ENCODE measurements around the gene NUDT3.

Gene NUDT3

DNA sequence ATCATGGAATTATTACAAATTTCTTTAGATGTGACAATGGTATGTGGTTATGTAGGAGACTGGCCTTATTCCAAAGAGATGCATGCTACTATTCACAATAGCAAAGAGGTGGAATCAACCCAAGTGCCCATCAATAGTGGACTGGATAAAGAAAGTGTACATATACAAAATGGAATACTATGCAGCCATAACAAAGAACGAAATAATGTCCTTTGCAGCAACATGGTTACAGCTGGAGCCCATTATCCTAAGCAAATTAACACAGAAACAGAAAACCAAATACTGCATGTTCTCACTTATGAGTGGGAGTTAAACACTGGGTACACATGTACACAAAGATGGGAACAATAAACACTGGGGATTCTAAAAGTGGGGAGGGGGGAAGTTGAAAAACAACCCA lies 69.7 kb downstream of the NUDT3 start:
- Mint-ChIP-seq H3K4me3 (no peak overlapping the region), H3K27me3 (no peaks in the 10 kb centered on the region), H3K36me3 (peaks cover 12% of the 10 kb centered on the region), H3K4me1 (peaks cover 14% of the 10 kb centered on the region), H3K9me3 (no peaks in the 10 kb centered on the region), H3K27ac (no peak overlapping the region)
- DNase-seq (ENCODE audit: low spot score in 2 of 2) (no peak), ATAC-seq (ENCODE audit: low read depth) (no peak)

DNA sequence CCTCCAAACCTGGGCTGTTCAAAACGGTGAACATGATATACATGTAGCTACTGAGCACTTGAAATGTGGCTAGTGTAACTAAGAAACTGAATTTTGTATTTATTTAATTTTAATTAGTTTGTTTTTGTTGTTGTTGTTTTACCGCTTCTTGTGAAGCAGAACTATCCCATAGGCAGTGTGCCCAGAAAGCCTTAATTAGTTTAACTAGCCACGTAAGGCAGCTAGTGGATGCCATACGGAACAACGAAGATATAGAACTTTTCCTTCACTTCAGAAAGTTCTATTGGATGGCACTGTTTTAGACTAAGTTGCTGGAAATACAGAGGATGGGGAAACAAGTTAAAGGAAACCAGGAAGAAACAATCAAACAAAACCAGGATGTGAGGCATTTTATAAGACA lies 70.6 kb downstream of the NUDT3 start:
- Mint-ChIP-seq H3K27ac (no peak overlapping the region), H3K4me3 (no peak overlapping the region), H3K27me3 (no peaks in the 10 kb centered on the region), H3K9me3 (no peaks in the 10 kb centered on the region), H3K4me1 (peaks cover 19% of the 10 kb centered on the region), H3K36me3 (peaks cover 9% of the 10 kb centered on the region)
- DNase-seq (ENCODE audit: low spot score in 2 of 2) (no peak), ATAC-seq (ENCODE audit: low read depth) (no peak)

DNA sequence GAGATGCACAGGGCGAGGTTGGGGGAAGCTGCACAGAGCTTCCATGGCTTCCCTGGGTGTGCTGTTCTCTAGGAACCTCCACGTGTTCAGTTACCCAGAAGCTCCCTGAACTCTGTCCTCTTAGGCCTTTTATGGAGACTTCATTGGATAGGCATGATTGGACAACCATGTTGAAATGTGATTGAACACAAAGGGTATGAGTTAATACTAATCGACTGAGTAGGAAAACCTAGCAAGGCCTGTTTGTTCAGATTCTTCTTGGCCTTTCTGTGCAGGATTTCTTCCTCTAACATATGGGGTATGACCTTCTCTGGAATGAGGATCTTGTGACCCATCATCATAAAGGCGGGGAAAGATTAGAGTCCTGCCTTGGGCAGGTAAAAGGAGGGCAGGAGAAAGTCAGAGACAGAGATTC lies 73.0 kb downstream of the NUDT3 start:
- no peak for ATAC-seq (ENCODE audit: low read depth)
- H3K4me3 Mint-ChIP-seq = no peak overlapping the region

DNA sequence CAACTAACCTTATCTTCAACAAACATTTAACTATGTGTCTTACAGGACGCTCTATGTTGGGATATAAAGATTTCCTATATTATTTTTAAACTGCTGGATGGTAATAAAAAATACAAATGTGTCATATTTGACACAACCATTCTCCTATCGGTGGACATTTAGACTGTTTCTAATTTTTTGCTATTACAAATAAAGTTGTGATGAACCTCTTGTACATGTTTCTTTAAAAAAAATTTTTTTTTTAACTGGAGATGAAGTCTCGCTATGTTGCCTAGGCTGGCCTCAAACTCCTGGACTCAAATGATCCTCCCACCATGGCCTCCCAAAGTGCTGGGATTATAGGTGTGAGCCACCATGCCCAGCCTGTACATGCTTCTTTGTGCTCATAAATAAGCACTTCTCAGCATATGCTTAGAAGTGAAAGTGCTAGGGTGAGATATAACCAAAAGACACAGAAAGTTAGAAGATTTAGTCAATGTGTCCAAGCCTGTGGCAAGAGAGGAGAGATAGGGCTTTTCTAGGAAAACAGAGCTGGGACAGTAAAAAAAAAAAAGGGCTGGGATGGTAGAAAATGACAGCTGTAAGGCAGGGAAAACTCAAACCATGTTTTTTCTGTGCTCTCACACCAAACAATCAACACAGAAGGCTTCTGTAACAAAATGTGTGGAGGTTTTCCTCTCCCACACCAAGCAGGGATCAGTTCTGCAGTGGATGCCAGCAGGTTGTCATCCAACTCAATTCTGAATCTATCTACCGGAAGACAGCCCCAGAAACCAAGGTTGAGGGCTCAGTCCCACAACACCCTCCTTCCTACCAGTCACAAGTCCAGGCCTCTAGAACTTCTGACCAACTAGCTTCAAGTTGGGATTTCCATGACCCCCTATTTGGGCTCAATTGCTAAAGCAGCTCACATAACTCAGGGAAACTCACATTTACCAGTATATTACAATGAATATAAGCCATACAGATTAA lies 73.7 kb downstream of the NUDT3 start:
- H3K4me1 Mint-ChIP-seq = peaks cover 33% of the 10 kb centered on the region
- peak overlapping the region; percentile 55 for H3K27ac Mint-ChIP-seq
- H3K36me3 Mint-ChIP-seq = peaks cover 7% of the 10 kb centered on the region
- no peak for DNase-seq (ENCODE audit: low spot score in 2 of 2)
- ATAC-seq (ENCODE audit: low read depth) = no peak
- no peaks in the 10 kb centered on the region for H3K27me3 Mint-ChIP-seq
- no peaks in the 10 kb centered on the region for H3K9me3 Mint-ChIP-seq
- H3K4me3 Mint-ChIP-seq = no peak overlapping the region

More for the DNA sequence above, 73.0 kb downstream of the NUDT3 start:
- Mint-ChIP-seq H3K4me1 (peaks cover 33% of the 10 kb centered on the region), H3K27ac (peak overlapping the region; percentile 55), H3K9me3 (no peaks in the 10 kb centered on the region), H3K27me3 (no peaks in the 10 kb centered on the region), H3K36me3 (peaks cover 7% of the 10 kb centered on the region)
- DNase-seq (ENCODE audit: low spot score in 2 of 2) = no peak

DNA sequence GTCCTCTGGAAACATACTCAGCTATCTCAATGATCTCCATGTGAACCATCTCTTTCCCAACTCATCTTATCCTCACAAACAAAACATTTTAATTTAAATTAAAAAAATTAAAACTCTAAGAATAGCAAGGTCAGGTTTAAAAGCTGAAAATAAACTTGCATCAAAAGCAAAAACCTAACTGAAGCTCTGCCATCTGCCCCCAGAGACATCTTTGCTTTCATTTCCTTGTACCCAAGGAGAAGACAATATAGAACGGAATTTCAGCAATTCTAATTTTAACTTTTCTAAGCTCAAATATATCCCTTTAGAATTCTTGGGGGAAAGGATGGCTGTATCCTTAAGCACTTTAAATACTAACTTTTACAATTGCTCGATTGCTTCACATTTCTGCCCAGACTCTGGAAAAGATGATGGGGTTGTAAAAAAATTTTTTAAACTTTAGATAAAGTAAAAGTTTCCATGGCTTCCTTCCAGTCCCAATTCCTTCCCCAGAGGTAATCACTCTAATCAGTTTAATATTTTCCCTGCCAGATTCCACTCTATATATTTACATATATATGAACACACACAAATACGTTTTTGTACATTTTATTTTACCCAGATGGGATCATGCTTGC lies 74.5 kb downstream of the NUDT3 start:
- H3K36me3 Mint-ChIP-seq = peaks cover 7% of the 10 kb centered on the region
- no peak overlapping the region for H3K4me3 Mint-ChIP-seq
- H3K4me1 Mint-ChIP-seq = peaks cover 35% of the 10 kb centered on the region
- no peaks in the 10 kb centered on the region for H3K27me3 Mint-ChIP-seq
- H3K27ac Mint-ChIP-seq = peak overlapping the region; percentile 86
- no peak for DNase-seq (ENCODE audit: low spot score in 2 of 2)
- no peak for ATAC-seq (ENCODE audit: low read depth)
- no peaks in the 10 kb centered on the region for H3K9me3 Mint-ChIP-seq

DNA sequence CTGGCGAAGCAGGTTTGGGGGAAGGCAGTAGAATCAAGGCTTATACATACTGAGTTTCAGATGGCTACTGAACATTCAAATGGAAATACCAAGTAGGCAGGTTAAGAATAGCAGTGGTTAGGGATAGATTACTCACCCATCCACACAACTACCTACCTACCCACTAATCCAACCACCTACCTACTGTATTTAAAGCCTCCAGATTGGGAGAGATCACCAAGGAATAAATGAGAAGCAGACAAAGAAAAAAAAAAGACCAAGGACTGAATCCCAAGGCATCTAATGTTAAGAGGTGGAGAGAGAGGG lies 75.3 kb downstream of the NUDT3 start:
- Mint-ChIP-seq H3K4me3 (no peak overlapping the region), H3K36me3 (peaks cover 2% of the 10 kb centered on the region), H3K27me3 (no peaks in the 10 kb centered on the region), H3K9me3 (no peaks in the 10 kb centered on the region), H3K27ac (peak overlapping the region; percentile 86), H3K4me1 (peaks cover 35% of the 10 kb centered on the region)
- DNase-seq (ENCODE audit: low spot score in 2 of 2) (no peak), ATAC-seq (ENCODE audit: low read depth) (no peak)

DNA sequence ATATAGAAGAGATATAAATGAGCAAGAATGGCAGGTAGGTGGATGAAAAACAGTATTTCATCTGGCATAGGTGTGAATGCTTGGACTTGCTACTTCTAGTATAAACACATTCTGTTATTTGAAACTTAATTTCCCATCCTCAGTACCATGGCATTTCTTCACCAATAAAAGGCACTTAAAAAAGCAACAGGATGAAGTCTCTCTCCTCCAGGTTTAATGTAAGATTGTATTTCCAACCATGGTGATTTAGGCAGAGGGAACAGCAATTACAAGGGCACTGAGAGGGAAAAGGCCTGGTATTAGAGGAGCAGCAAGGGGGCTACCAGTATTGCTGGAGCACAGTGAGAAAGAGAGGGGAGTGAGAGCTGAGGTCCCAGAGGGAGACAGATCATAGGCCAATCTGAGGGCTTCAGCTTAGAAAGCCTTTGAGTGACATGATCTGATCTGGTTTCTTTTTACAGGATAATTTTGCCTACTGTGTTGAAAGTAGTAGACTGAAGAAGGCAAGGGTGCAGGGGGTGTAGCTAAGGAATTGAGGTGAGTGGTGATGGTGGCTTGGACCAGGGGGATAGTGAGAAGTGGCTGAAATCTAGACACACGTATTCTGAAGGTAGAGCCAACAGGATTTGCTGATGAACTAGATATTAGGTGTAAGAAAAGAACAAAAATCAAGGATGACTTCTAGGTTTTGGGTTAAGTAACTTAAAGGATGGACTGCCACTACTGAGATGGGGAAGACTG lies 75.9 kb downstream of the NUDT3 start:
- Mint-ChIP-seq H3K27me3 (no peaks in the 10 kb centered on the region), H3K27ac (peak overlapping the region; percentile 86), H3K4me1 (peaks cover 35% of the 10 kb centered on the region), H3K36me3 (no peaks in the 10 kb centered on the region), H3K4me3 (peak overlapping the region; percentile 72), H3K9me3 (no peaks in the 10 kb centered on the region)
- ATAC-seq (ENCODE audit: low read depth) = no peak
- no peak for DNase-seq (ENCODE audit: low spot score in 2 of 2)

DNA sequence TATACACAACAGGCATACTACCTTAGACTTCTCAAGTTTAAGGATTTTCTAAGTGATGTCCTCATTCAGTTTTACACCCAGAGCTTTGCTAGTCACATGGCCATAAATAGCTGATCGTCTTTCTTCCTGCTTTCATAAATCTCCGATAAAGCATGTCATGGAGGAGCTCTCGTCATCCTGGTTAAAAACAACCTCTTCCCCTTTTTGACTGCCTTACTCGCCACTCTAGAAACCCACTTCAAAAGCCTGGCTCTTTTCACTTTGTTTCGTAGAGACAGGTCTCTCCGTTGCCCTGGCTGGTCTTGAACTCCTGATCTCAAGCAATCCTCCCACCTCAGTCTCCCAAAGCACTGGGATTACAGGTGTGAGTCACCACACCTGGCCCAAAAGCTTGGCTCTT lies 76.7 kb downstream of the NUDT3 start:
- peaks cover 35% of the 10 kb centered on the region for H3K4me1 Mint-ChIP-seq
- peak; percentile 26 to 45 for DNase-seq (ENCODE audit: low spot score in 2 of 2)
- peak overlapping the region; percentile 86 for H3K27ac Mint-ChIP-seq
- ATAC-seq (ENCODE audit: low read depth) = peak; percentile 96
- H3K4me3 Mint-ChIP-seq = peak overlapping the region; percentile 72
- H3K27me3 Mint-ChIP-seq = no peaks in the 10 kb centered on the region
- H3K36me3 Mint-ChIP-seq = no peaks in the 10 kb centered on the region
- H3K9me3 Mint-ChIP-seq = no peaks in the 10 kb centered on the region

DNA sequence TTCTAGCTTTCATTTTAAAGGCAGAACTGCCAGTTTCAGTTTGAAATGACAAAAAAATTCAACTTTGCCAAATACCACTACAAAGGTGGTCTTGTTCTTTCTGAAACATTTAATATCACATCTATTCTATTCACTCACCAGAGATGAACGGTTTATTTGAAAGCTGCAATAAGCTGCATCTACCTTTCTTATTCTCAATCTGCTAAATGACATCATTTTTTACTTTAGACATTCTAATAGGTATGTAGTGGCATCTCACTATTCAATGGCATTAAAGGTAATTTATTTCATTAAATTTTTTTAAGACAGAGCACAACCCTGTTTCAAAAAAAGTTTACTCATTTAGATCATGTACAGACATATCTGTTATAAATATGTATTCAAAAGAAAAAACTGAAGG lies 77.2 kb downstream of the NUDT3 start:
- no peak for DNase-seq (ENCODE audit: low spot score in 2 of 2)
- Mint-ChIP-seq H3K4me3 (no peak overlapping the region), H3K27ac (peak overlapping the region; percentile 86), H3K9me3 (no peaks in the 10 kb centered on the region), H3K27me3 (no peaks in the 10 kb centered on the region), H3K36me3 (no peaks in the 10 kb centered on the region), H3K4me1 (peaks cover 37% of the 10 kb centered on the region)
- ATAC-seq (ENCODE audit: low read depth) = no peak

DNA sequence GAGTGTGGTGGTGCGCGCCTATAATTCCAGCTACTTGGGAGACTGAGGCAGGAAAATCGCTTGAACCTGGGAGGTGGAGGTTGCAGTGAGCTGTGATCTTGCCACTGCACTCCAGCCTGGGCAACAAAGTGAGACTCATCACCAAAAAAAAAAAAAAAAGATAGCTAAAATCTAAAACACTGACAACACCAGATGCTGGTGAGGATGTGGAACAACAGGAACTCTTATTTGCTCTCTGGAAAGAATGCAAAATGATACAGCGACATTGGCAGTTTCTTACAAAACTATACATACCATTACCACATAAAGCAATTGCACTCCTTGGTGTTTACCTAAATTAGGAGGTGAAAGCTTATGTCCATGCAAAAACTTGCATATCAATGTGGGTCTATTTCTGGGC lies 80.2 kb downstream of the NUDT3 start:
- Mint-ChIP-seq H3K27ac (no peak overlapping the region), H3K36me3 (peaks cover 5% of the 10 kb centered on the region), H3K4me1 (peaks cover 30% of the 10 kb centered on the region), H3K4me3 (no peak overlapping the region), H3K9me3 (no peaks in the 10 kb centered on the region), H3K27me3 (no peaks in the 10 kb centered on the region)
- no peak for ATAC-seq (ENCODE audit: low read depth)
- DNase-seq (ENCODE audit: low spot score in 2 of 2) = no peak

DNA sequence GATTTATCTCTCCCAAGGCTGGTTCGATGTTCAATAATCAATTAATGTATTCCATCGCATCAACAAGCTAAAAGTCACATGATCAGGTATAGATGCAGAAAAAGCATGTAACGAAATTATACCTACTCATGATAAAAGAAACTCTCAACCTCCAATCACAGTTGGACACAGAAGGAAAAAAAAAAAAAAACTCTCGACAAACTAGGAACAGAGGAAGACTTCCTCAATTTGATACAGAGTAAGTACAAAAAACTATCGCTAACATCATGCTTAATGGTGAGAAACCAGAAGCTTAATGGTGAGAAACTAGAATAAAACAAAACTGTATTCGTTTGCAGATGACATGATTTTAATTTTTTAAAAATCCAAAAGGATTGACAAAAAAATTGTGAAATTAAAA lies 81.7 kb downstream of the NUDT3 start:
- no peaks in the 10 kb centered on the region for H3K9me3 Mint-ChIP-seq
- peaks cover 5% of the 10 kb centered on the region for H3K36me3 Mint-ChIP-seq
- no peaks in the 10 kb centered on the region for H3K27me3 Mint-ChIP-seq
- DNase-seq (ENCODE audit: low spot score in 2 of 2) = no peak
- H3K4me3 Mint-ChIP-seq = no peak overlapping the region
- ATAC-seq (ENCODE audit: low read depth) = no peak
- no peak overlapping the region for H3K27ac Mint-ChIP-seq
- H3K4me1 Mint-ChIP-seq = peaks cover 16% of the 10 kb centered on the region

DNA sequence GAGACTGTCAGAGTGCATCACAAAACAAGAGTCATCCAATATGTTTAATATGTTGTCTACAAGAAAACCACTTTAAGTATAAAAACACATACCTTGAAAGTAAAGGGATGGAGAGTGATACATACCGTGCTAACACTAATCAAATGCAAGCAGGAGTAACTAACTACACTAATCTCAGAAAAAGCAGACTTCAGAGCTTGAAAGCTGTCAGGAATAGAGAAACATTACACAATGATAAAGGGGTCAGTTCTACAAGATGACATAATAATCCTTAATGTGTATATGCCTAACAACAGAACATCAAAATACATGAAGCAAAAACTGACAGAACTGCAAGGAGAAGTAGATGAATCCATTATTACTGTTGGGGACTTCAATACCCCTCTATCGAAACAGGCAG lies 84.0 kb downstream of the NUDT3 start:
- DNase-seq (ENCODE audit: low spot score in 2 of 2) (no peak), ATAC-seq (ENCODE audit: low read depth) (no peak)
- Mint-ChIP-seq H3K4me1 (peaks cover 12% of the 10 kb centered on the region), H3K9me3 (no peaks in the 10 kb centered on the region), H3K4me3 (no peak overlapping the region), H3K27ac (peak overlapping the region; percentile 50), H3K36me3 (peaks cover 5% of the 10 kb centered on the region), H3K27me3 (no peaks in the 10 kb centered on the region)

DNA sequence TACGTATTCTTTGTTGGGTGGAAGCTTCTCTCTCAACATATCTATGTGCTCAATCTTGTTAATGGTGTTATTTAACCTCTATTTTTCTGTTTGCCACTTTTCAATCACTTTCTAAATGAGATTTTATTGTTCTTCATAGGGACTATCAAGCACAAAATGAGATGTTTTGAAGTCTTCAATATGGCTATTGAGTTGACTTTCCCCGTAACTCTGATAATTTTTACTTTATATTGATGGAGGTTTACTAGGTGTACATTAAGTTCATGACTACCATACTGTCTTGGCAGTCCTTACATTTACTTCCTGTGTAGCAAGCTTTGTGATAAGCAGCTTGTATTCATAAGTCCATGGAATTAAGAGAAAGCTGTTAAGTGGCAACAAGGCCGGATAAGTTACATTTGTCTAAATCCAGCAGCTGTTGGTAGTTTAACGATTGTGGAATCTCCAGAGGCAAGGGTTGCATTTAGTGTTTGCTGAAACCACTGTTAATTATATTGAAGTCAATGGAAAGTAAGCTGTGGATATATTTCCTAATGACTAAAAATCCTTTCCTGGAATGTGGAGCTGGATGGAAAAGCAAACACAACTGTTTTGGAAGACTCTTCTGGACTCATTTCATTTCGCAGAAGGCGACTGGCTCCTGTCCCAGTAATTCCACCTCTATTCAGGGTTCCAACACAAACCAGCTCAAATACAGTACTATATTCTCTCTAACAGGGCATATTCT lies 86.3 kb downstream of the NUDT3 start:
- Mint-ChIP-seq H3K36me3 (peaks cover 9% of the 10 kb centered on the region), H3K4me1 (peaks cover 13% of the 10 kb centered on the region), H3K27ac (no peak overlapping the region), H3K4me3 (no peak overlapping the region), H3K9me3 (no peaks in the 10 kb centered on the region), H3K27me3 (no peaks in the 10 kb centered on the region)
- ATAC-seq (ENCODE audit: low read depth) (no peak), DNase-seq (ENCODE audit: low spot score in 2 of 2) (no peak)

DNA sequence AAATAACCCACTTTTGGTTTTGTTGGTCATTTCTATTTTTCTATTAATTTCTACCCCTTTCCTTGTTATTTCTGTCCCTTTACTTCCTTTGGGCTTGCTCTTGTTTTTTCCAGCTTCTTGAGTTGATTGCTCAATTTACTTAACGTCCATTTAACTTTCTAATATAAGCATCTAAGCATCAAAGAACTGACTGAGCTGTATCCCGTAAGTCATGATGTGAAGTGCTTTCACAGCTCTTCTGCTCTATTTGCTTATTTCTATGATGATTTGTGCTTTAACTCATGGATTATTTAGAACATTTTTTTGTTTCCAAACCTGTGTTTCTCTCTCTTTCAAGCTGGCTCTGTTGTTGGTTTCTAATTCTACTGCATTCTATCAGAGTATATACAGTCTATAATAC lies 87.0 kb downstream of the NUDT3 start:
- no peaks in the 10 kb centered on the region for H3K27me3 Mint-ChIP-seq
- no peak for ATAC-seq (ENCODE audit: low read depth)

More for the DNA sequence above, 87.0 kb downstream of the NUDT3 start:
- peaks cover 10% of the 10 kb centered on the region for H3K36me3 Mint-ChIP-seq
- peaks cover 15% of the 10 kb centered on the region for H3K4me1 Mint-ChIP-seq
- H3K4me3 Mint-ChIP-seq = no peak overlapping the region
- H3K9me3 Mint-ChIP-seq = no peaks in the 10 kb centered on the region
- H3K27ac Mint-ChIP-seq = no peak overlapping the region
- DNase-seq (ENCODE audit: low spot score in 2 of 2) = no peak

Measured in memory B cell (primary cell).